Kasumi-1 (cell line): ENCODE measurements around the gene TMEFF2.
A peak's percentile ranks its signal among the peaks of the same experiment; 100 is the strongest.

ENCODE experiments used
- DNase-seq, 2 experiments: peaks; one replicate each; lab custom pipeline; 2025; lab: John Stamatoyannopoulos, UW

The TMEFF2 gene

GRCh38 chr2:192067631-192068030 is 127.1 kb downstream of the TMEFF2 start:
- no peak for DNase-seq

- DNase-seq = no peak
Measured at GRCh38 chr2:192064459-192064858, 130.3 kb downstream of the TMEFF2 start.

- DNase-seq = no peak
Measured at GRCh38 chr2:192060161-192060560, 134.6 kb downstream of the TMEFF2 start.

- DNase-seq = no peak
Measured at GRCh38 chr2:192059266-192059665, 135.5 kb downstream of the TMEFF2 start.

DNA sequence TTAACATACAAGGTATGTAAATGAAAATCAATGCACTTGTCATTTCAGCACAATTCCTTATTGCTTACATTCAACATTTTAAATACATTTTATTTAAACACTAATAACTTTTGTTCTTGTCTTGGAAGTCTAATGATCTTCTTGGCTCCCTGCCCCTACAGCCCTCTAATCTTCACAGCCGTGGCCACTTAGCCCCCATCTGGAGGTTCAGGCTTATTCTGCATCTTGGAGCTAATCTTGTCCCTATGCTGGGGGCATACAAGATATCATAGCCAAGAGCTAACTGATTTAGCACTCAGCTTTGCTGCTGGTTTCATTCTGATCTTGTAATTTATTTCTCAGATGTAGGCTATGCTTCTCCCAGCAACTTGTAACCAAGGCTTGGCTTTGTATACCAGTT is 140.8 kb downstream of the TMEFF2 start:
- DNase-seq = no peak

- no peak for DNase-seq
Measured at GRCh38 chr2:192051533-192051932, 143.2 kb downstream of the TMEFF2 start.

- DNase-seq = no peak
Measured at GRCh38 chr2:192049362-192049761, 145.4 kb downstream of the TMEFF2 start.

- no peak for DNase-seq
Measured at GRCh38 chr2:192047315-192048107, 147.2 kb downstream of the TMEFF2 start.

- no peak for DNase-seq
Measured at GRCh38 chr2:192044496-192044895, 150.2 kb downstream of the TMEFF2 start.

DNA sequence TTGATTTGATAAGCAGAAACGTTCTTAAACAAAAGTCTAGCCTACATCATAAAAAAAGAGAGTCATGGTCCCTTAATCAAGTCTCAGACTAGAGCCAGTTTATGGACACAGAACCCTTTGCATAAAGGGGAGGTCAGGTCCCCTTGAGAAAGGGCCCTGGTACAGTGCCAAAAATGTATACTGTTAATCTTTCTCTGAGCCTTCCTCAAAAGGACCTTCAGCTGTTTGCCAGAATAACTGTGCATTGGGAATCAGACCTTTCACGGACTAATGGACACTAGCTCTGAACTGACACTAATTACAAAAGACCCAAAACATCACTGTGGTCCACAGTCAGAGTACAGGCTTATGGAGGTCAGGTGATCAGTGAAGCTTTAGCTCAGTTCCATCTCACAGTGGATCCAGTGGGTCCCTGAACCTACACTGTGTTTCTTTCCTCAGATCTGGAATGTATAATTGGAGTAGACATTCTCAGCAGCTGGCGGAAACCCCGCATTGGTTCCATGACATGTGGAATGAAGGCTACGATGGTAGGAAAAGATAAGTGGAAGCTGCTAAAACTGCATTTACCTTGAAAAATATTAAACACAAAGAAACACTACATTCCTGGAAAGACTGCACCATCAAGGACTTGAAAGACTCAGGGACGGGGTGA is 151.4 kb downstream of the TMEFF2 start:
- DNase-seq = no peak

GRCh38 chr2:192042126-192042525 is 152.6 kb downstream of the TMEFF2 start:
- DNase-seq = no peak

GRCh38 chr2:192038110-192038509 is 156.6 kb downstream of the TMEFF2 start:
- no peak for DNase-seq

DNA sequence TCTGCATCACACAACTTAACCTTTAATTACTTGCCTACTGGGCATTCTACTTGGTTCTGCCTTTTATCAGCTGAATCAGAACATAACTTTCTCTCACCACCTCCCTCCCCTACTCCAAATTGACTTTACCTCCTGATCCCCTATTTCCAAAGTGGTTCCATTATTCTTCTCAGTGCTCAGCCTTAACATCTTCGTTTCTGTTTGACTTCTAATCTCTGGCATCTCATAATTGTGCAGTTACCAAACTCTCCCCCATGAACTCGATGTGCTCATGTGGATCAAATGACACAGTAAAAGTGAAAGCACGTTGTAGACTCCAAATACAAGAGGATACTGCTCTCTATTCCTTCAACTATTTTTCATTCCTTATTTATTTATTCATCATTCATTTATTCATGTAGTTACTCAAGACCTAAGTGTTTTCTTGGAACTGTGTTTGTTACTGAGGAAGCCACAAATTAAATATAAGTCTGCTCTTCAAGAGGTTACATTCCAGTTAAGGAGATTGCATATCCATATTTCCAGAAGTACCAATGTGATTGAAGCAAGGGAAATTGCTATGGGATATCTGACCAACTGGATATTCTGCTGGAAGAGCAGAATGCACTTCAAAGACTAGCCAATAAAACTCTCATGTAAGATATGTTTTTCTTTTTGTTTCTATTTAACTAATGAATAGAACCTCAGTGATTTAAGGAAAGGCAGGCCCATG is 158.8 kb downstream of the TMEFF2 start:
- DNase-seq = no peak

- no peak for DNase-seq
Measured at GRCh38 chr2:192030856-192031255, 163.9 kb downstream of the TMEFF2 start.

DNA sequence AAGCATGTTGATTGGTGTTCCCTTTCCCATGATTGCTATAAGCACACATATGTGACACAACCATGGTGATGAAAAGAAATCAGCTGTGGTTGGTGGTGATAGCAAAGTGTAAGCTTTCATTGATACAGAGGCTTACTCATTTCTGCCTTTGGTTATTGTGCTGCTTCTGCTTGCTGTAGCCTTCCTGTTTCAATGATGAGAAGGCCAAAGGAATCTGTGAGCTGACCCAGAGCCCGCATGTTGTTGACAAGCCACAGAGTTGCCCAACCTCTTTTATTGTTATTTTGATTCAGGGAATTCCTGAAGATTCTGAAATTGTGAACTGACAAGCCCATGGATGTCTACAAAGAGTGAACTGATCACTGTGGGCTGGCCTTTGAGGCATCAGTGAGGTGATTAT is 164.4 kb downstream of the TMEFF2 start:
- no peak for DNase-seq

GRCh38 chr2:192029089-192029488 is 165.6 kb downstream of the TMEFF2 start:
- DNase-seq = peak; percentile 12 to 48

- DNase-seq = no peak
Measured at GRCh38 chr2:192026825-192027120, 168.0 kb downstream of the TMEFF2 start.

- DNase-seq = no peak
Measured at GRCh38 chr2:192026059-192026824, 168.5 kb downstream of the TMEFF2 start.

DNA sequence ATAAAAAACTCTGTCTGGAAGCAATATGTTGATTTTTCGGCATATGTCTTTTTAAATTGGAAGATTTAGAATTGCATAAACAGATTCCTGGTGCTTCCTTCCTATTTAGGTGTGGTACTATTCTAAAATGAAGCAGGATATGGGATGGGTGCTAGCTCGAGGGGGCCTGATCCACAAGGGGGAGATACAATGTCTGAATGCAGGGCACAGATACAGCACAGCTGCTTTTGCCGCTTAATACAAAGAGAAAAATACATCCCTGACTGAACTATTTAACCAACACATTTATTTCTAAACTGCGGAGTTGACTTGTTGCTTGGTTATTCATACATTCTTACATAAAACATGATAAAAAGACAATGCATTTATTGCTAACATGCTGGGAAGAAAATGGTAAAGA is 169.1 kb downstream of the TMEFF2 start:
- DNase-seq = no peak

DNA sequence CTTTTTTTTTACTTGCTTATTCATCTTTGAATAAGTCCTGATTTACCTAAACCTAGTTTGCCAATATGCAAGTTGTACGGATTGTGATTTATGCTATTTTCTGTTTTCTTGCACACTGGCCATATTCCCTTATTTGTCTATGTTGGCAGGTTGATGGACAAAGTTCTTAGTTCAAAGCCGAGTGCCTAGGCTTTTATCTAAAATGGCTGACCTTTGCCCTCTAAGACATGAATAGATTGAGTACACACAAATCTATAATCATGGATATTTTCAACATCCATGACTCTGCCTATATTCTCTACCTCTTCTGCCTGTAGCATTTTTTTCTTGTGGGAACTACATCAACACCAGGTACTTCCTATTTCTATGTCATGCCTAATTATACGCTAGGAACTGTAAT is 171.7 kb downstream of the TMEFF2 start:
- no peak for DNase-seq

DNA sequence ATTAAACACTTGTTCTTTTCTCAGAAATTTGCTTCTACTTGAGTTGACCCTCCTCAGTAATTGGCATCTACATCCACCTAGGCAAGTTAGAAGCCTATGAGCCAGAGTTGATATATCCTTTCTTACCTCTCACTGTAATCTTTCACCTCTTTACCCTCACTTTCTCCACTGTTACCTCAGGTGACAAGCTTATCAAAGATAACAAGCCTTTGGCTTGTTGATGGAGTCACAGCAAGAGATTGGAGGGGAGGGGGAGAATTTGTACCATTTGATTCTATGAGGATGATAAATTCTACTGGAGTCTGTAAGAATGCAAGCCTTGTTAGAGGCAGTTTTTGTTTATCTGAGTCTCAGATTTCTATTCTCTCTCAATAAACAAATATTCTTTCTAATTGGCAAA is 176.9 kb downstream of the TMEFF2 start:
- no peak for DNase-seq

DNA sequence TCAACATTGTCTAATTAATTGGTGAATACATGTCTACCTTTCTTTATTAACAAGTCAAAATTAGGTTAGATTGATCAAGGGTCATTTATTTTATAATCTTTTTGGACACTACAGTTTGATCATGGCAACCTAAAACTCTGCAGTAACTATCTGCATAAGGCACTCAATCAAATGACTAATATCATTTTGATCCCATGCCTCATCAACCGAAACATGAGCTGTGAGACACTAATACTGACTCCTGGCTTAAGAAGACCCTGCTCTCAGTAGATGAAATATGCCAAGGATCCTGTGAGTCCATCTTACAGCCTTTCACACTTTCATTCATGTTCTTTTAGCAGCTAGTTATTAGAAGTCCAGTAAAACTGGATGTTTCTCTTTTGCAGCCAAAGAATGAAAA is 178.5 kb downstream of the TMEFF2 start:
- DNase-seq = no peak

DNA sequence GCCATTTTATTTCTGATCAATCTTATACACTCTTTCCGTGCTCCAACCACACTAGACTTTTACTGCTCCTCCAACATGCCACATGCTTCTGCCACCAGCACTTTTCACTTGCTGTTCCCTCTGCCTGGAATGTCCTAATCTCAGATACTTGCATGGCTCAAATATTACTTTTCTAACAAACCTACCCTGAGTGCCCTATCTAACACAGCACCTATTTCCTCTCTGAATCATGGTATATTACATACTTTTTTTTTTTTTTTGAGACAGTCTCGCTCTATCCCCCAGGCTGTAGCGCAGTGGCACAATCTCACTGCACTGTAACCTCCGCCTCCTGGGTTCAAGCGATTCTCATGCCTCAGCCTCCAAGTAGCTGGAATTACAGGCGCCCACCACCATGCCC is 181.5 kb downstream of the TMEFF2 start:
- DNase-seq = no peak
